HFFc6 (cell line): ENCODE measurements around the gene MLC1. TPM values are rescaled to one million over a fixed set of nuclear protein-coding genes. Genes with fewer than 3 reads are reported as not detected.

Experiments used
- DNase-seq: peaks from one replicate; pipeline ENCODE4 v3.0.0-alpha.2; 2018
- H3K27ac Mint-ChIP-seq: 2 replicates; pipeline ENCODE4 v1.8.0; 2020; ENCODE audit warnings: mild to moderate bottlenecking, mixed read lengths
- H3K27me3 Mint-ChIP-seq: 2 replicates; pipeline ENCODE4 v1.8.0; 2021; ENCODE audit warnings: mild to moderate bottlenecking, moderate library complexity, mixed read lengths; ENCODE audit not compliant: insufficient read depth
- H3K36me3 Mint-ChIP-seq: 2 replicates; pipeline ENCODE4 v1.8.0; 2021; ENCODE audit warnings: low read depth, mixed read lengths
- H3K4me1 Mint-ChIP-seq: 2 replicates; pipeline ENCODE4 v1.8.0; 2020; ENCODE audit warnings: low read depth, mixed read lengths
- H3K4me3 Mint-ChIP-seq: 2 replicates; pipeline ENCODE4 v1.8.0; 2020; ENCODE audit warnings: mild to moderate bottlenecking, moderate library complexity, mixed read lengths
- H3K9me3 Mint-ChIP-seq: 2 replicates; pipeline ENCODE4 v1.8.0; 2020; ENCODE audit warnings: mild to moderate bottlenecking, mixed read lengths
- CTCF ChIP-seq: fragments of 200-600 bp; sonication (generic); IDR thresholded peaks from 2 replicates; pipeline ENCODE4 v1.5.0; 2021; ENCODE audit warnings: antibody characterized with exemption, mild to moderate bottlenecking
- total RNA-seq, 6 experiments: library from RNA; stranded (reverse); fragmentation: NEBNext Ultra II Directional; extraction: Animal tissue kit (Norgen Biotek cat#: 25700); gene quantifications; 2 replicates in 1 of 6; 3 replicates in 5 of 6; pipeline ENCODE4 v1.2.3, GENCODE V29; 2021

MLC1 gene
- total RNA-seq, 6 experiments from 2014 or later = not detected

- H3K27me3 Mint-ChIP-seq = peaks cover 39% of the 10 kb centered on the region
- no peak overlapping the region for H3K27ac Mint-ChIP-seq
- TF ChIP-seq CTCF = no peak
- peaks cover 14% of the 10 kb centered on the region for H3K9me3 Mint-ChIP-seq
- peaks cover 9% of the 10 kb centered on the region; the same call in 1 of the 2 replicates for H3K36me3 Mint-ChIP-seq
- DNase-seq = no peak
- no peaks in the 10 kb centered on the region for H3K4me1 Mint-ChIP-seq
- H3K4me3 Mint-ChIP-seq = no peak overlapping the region
Observed at GRCh38 chr22:50084614-50085021, 608 bp downstream of the MLC1 start.

- peaks cover 9% of the 10 kb centered on the region; the same call in 1 of the 2 replicates for H3K9me3 Mint-ChIP-seq
- H3K4me1 Mint-ChIP-seq = no peaks in the 10 kb centered on the region
- H3K36me3 Mint-ChIP-seq = peaks cover 9% of the 10 kb centered on the region; the same call in 1 of the 2 replicates
- no peak overlapping the region for H3K27ac Mint-ChIP-seq
- no peak for TF ChIP-seq CTCF
- H3K4me3 Mint-ChIP-seq = no peak overlapping the region
- DNase-seq = no peak
- H3K27me3 Mint-ChIP-seq = peaks cover 42% of the 10 kb centered on the region
Observed at GRCh38 chr22:50084080-50084477, 1.1 kb downstream of the MLC1 start.

GRCh38 chr22:50083462-50084079 lies 1.7 kb downstream of the MLC1 start:
- no peaks in the 10 kb centered on the region for H3K4me1 Mint-ChIP-seq
- TF ChIP-seq CTCF = no peak
- peaks cover 8% of the 10 kb centered on the region; the same call in 1 of the 2 replicates for H3K9me3 Mint-ChIP-seq
- peaks cover 9% of the 10 kb centered on the region; the same call in 1 of the 2 replicates for H3K36me3 Mint-ChIP-seq
- H3K27ac Mint-ChIP-seq = no peak overlapping the region
- no peak for DNase-seq
- no peak overlapping the region for H3K4me3 Mint-ChIP-seq
- peaks cover 47% of the 10 kb centered on the region for H3K27me3 Mint-ChIP-seq

- Mint-ChIP-seq H3K4me1 (no peaks in the 10 kb centered on the region), H3K36me3 (peaks cover 9% of the 10 kb centered on the region; the same call in 1 of the 2 replicates), H3K4me3 (no peak overlapping the region), H3K27ac (no peak overlapping the region), H3K27me3 (peaks cover 48% of the 10 kb centered on the region), H3K9me3 (peaks cover 8% of the 10 kb centered on the region; the same call in 1 of the 2 replicates)
- DNase-seq = no peak
- TF ChIP-seq CTCF = no peak
Observed at GRCh38 chr22:50082961-50083461, 2.2 kb downstream of the MLC1 start.

- H3K27me3 Mint-ChIP-seq = peaks cover 46% of the 10 kb centered on the region
- H3K4me1 Mint-ChIP-seq = no peaks in the 10 kb centered on the region
- H3K9me3 Mint-ChIP-seq = peaks cover 4% of the 10 kb centered on the region; the same call in 1 of the 2 replicates
- H3K27ac Mint-ChIP-seq = no peak overlapping the region
- no peak for TF ChIP-seq CTCF
- DNase-seq = no peak
- H3K36me3 Mint-ChIP-seq = peaks cover 5% of the 10 kb centered on the region; the same call in 1 of the 2 replicates
- no peak overlapping the region for H3K4me3 Mint-ChIP-seq
Observed at GRCh38 chr22:50082197-50082715, 3.0 kb downstream of the MLC1 start.
